Stimulated activated naive CD4-positive, alpha-beta T cell (primary cell): Measurements from ENCODE around the gene RAB20.
"Not testable (repeated sequence)": the region's sequence is repeated elsewhere in the genome, so short reads cannot be mapped to it uniquely, and the experiment has no call there.

Source experiments
- DNase-seq, 6 experiments: peaks; one replicate each; lab custom pipeline; 2025; lab: John Stamatoyannopoulos, UW

Gene RAB20

DNA sequence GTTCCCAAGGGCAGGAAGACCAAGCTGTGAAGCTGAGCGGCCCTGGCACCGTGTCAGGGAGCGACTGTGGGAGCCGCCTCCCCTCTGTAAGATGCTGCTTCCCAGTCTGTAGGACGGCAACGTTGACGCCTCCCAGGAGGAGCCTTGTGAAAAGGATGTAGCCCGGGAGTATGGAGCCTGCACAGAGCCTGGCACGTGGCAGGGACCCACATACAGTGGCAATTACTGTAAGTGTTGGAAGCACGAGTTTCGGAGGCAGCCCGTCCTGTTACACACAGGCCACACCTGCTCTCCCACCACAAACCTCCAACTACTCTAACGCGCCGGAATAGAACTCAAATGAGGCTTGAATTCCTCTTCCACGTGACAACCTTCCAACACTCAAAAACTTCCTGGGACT, 6.6 kb downstream of the RAB20 start:
- no peak for DNase-seq

DNA sequence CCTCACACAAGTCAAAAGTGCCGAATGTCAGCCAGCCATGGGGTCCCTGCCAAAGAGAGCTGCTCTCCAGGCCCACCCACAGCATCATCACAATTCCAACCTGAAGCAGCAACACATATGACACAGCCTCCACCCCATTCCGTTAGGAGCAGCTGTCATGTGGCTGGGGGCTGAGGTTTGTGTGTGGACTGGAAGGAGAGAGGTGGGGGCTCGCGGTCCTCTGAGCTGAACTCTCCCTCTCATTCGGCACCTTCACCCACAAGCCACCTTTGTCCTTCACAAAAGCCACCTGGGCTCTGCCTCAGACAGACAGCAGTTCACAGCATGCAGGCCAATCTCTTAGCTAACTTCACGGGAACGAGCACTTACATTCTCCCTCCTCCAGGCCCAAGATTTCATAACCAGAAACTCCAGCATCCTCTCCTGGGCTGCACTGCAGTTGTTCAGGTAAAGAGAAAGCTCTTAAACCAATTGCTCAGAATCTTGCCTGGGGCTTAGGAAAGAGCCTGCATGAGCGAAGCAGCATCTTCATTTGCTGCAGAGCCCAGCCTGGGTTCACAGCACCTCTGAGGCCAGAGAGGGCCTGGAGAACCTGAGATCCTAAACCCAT, 7.2 kb downstream of the RAB20 start:
- no peak for DNase-seq

DNA sequence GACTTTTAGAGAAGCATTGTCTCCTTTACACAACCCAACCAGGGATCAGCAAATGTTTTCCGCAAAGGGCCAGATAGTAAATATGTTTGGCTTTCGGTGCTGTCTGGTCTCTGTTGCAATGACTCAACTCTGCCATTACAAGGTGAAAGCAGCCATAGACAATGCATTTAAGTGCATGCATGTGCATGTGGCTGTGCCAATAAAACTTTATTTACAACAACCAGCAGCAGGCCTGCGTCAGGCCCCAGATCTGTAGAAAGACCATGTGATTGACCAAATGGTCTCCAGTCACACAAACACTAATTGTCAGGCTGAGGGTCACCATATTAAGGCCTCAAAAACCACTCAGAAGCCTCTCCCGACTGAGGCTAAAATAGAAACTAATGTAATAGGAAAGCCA, 8.1 kb downstream of the RAB20 start:
- DNase-seq: no peak

DNA sequence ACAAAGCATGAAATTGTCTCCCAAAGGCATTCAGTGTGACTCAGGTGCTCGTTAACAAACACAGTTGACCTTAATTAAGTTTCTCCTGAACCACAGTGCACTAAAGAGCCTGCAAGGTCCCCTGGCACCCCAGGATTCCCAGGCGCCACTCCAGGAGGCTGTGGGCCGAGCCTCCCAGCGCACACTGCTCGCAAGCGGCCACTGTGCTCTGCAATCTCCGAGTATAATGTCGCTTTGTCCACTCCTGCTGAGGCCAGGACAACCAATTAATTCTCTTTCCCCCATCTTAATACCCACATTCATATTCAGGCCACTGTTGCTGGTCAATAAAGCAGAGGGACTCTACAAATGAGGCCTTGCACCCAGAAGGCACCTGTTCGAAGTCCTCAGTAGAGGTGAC, 8.8 kb downstream of the RAB20 start:
- no peak for DNase-seq

DNA sequence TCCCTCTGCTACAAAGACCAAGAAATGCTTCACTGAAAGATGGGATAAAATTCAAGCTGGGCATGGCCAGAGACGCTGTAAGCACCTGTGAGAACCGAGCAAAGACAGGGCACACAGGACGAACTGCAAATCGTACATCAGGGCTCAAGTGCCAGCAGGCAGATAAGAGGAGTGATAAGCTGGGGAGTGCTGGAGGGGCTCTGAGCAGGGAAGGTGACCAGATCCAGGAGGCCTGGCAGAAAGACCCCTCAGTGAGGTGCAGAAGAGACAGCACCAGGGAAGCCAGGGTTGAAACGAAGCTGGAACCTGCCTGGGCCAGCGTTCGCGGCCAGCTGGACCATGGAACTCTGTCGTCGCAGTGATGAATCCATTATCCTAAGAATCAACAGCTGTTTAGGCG, 10.2 kb downstream of the RAB20 start:
- no peak for DNase-seq

DNA sequence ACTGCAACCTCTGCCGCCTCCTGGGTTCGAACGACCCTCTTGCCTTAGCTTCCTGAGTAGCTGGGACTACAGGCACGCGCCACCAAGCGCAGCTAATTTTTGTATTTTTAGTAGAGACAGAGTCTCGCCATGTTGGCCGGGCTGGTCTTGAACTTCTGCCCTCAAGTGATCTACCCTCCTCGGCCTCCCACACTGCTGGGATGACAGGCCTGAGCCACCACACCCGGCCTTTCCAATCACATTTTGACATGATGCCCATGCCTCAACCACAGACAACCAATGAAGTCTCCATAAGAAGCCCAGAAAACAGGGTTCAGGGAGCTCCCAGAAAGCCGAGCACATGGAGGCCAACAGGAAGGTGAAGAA, 11.7 kb downstream of the RAB20 start:
- no peak for DNase-seq

DNA sequence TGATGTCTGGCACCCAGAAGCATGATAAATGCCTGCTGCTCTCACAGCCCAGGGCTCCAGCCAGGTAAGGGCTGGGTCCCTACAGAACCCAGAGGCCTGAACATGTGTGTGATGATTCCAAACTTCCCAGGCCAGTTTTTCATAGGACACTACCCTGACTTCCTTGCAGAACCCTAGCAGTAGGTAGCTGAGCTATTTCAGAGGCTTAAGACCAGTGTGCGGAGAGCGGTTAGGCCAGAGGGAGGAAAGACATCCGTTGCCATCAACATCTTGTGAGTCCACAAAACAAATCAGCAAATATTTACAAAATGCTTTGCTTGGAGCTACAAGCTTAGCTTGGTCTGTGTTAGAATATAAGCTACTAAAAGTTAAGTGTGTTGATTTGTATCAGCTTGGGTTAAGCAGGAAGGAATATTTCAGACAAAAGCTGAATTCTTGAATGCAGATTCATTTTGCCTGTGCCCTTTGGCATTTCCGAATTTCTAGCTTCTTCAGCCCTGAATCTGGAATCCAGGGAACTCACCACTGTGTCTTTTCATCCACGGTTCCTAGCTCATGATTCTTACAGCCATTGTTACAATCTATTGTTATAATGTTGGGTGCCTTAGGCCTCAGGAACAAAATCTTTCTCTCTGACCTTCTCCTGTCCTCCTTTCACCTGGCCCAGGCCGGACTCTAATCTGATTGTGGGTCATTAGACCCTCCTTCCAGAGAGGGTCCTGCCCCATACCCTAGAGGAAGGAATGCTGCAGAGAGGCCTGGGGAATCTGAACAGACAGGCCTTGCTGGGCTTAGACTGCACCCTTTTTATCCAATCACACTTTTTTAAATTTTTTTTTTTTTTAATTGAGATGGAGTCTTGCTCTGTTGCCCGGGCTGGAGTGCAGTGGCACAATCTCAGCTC, 12.4 kb downstream of the RAB20 start:
- no peak for DNase-seq

DNA sequence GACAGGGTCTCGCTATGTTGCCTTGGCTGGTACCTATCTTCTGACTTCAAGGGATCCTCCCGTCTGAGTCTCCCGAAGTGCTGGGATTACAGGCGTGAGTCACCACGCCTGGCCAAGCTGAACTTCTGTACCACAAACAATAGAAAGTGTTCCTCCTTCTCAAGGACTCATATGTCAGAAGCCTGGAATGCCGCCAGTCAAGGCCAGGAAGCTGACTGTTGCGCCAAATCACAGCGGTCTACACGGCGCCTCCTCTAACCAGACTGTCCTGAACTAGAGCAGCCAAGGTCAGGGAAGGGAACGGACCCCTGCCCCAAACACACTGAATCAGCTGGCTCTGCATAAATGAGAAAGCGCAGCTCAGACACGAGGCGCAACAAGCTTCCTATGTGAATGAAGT, 14.6 kb downstream of the RAB20 start:
- DNase-seq: no peak

DNA sequence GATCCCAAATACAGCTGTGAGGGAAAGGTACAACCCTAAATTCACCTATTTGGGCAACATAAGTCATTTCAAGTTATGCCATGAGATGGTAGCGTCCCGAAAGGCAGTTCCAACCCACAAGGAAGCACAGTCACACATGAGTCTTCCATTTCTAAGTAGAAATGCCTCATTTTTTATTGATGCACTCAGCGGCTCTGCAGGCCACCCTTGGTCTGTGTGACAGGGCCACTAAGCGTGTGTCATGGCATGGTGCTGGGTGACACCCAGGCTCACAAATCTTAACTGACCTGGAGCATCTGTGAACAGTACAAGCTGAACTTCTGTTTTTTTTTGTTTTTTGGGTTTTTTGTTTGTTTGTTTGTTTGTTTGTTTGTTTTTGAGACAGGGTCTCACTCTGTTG, 15.1 kb downstream of the RAB20 start:
- DNase-seq: no peak

DNA sequence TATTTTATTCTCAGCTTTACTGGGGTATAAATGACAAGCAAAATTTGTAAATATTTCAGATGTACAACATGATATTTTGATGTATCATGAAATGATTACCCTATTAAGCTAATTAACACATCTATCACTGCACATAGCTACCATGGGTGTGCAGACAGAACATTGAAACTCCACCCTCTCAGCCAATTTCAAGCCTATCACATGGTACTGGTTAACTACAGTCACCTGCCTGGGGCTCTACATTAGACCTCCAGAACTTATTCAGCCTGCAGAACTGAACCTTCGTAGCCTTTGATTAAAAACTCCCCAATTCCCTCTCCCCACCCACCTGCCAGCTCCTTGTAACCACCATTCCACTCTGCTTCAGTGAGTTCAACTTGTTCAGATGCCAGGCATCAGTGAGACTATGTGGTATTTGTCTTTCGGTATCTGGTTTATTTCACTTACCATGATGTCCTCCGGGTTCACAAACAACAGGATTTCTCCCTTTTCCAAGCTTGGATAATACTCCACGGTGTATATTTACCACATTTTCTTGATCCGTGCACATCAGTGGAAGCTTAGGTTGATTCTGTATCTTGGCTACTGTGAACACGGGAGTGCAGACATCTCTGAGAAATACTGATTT, 19.2 kb downstream of the RAB20 start:
- DNase-seq: no peak

DNA sequence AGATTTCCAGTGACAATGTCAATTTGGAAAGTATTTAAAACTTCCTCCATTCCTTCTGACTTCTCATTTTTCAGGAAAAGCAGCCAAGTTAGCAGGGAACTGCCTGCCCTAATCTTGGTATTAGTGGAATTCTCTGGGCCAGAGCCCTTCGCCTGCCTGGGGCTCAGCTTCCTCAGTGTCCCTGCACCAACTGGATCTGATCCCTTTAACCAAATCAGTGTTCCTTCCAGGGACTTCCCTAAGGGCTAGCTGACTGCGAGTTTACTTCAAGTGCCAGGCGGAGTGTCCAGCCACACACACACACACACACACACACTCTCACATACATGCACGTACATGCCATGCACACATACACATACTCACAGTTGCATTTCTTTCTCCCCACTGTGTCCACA, 20.0 kb downstream of the RAB20 start:
- DNase-seq: no peak

DNA sequence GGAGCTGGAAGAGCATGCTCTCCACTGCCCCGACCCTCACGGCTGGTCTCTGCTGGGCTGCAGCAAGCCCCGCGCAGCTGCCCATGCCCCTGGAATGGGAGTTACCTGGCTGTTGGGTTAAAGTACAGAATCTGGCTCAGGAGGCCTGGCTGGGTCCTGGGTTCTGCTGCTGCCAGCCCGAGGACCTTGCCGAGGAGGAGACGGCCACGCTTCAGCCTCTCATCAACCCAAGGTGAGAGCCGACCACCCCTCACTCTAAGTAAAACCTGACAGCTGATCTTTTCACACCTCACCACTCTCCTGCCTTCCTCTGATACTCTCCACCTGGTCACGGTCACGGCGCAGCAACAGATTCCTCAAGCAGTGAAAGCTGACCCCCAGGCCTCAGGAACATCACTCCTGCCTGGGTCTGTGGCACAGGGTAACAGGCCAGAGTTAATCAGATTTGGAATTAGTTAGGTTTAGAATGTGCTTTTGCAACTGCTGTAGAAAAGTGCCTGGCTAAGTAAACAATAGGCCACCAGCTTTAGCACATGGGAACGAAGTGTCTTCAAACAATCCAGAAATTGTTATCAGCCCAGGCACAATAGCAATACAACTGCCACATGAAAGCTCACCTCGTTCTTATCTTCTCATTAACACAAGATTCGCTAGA, 20.5 kb downstream of the RAB20 start:
- no peak for DNase-seq

DNA sequence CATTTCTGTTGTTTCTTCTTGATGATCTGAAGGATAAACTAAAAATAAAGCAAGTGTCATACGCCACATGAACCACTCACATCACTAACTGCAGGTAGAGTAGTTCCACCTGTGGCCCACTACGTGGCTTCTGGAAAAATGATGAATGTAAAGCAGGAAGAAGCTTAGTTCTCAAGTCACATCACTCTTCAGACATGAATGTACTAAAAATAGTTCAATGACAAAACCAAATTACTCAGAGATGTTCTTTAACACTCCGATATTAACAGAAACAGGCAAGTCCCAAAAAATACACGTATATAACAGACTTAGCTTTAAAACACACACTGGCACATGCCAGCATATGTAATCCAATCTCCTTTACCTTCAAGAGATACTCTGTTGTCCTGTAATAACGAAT, 21.6 kb downstream of the RAB20 start:
- DNase-seq: no peak

DNA sequence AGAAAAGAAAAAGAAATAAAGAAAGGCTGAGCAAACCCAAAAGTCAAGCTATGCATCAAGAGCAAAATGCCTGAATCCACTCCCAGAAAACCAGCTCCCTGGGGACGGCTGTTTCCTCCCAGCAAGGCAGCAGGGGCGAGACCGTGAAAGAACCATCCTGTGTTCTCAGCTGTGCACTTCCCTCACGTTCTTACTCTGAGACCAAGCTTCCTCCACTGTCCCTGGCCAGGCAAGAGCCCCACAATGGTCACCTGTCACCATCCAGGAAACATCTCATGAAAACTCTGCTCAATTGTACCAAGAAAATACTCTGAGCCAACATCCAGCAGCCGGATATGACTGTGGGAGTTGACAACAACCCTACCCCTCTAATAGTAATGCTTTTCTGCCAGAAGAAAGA, 22.9 kb downstream of the RAB20 start:
- no peak for DNase-seq

DNA sequence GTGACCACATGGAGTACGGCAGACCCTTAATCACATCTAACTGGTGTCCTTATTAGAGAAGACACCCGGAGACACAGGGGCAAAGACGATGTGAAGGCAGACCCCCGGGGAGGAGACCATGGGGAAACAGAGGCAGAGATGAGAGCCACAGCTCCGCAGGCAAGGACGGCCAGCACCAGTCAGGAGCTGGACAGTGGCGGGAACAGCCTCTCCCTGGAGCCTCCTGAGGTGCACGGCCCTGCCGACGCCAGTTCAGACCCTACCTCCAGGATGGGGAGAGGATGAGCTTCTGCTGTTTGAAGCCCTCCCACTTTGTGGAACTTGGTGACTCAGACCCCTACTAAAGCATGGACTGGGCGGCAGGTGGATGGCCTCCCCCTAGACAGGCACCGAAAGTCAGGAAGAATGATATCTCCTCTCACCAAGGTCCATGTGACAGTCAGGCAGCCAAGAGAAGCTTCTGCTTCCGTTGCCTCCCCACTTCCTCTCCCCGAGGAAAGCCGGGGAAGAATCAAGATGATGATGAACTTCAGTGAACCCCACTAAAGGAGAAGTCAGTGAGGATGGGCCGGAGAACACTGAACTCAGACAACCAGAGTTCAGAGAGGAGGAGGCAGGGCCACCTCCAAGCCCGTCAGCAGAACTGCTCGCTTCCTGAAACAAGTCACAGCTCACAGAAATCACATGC, 25.4 kb downstream of the RAB20 start:
- no peak for DNase-seq

DNA sequence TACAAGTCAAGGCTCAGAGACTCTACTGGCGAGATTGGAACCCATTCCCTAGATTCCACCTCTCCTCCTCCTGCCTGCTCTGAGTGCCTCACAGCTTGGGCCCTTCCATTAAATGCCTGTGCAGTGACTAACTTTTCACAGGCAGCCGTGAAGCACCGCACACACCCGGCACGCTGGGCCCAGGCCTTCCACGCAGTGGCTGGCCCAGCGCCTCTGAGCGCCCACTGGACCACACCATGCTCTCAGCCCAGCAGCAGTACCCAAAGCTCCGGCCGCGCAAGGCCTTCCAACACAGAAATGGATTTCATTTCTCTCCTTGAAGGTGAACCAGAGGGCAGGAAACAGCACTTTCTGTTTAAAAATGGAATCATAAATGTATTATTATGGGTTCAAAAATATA, 26.0 kb downstream of the RAB20 start:
- no peak for DNase-seq

DNA sequence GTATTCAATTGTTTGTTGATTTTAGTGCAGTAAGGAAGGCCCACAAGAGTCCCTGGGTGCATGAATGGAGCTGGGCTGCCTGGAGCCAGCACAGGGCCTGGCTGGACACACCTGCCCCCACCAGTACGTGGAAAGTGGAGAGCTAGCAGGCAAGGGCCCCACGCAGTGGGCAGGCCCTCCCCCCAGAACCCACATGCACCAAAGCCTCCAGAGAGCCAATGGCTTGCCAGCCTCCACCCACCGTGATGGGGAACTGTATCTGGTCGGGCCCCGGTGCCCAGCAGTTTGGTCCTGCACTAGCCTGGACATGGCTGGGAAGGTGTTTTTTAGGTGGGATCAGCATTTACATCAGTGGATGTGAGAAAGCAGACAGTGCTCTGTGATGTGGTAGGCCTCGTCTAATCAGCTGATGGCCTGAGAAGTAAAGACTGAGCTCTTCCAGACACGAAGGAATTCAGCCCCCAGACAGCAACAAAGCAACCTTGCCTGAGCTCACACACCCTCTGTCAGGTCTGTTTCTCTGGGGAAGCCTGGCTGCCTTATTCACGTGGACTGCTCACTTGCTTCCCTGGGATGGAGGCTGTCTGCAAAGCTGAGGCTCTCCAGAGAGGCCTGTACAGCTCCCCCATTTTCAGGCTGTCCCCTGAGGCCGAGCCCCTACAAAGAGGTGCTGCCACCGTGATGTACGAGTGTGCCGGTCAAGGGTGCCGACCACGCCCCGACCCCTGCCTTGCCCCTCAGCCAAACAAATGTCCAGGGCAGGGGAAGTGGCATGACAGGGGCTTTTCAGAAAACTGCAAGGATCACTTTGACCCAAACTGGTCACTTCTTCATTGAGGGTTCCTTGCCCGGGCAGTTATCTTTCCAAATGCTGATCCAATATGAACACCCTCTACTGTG, 27.5 kb downstream of the RAB20 start:
- no peak for DNase-seq

DNA sequence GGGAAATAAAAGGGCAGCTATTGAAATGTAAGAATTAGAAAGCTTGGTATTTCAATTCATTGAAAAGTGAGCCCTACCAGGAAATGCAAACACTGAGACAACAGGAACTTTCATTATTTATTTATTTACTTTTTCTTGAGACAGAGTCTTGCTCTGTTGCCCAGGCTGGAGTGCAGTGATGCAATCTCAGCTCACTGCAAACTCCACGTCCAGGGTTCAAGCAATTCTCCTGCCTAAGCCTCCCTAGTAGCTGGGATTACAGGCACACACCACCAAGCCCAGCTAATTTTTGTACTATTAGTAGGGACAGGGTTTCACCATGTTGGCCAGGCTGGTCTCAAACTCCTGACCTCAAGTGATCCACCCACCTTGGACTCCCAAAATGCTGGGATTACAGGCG, 29.3 kb downstream of the RAB20 start:
- not testable (repeated sequence) for DNase-seq

DNA sequence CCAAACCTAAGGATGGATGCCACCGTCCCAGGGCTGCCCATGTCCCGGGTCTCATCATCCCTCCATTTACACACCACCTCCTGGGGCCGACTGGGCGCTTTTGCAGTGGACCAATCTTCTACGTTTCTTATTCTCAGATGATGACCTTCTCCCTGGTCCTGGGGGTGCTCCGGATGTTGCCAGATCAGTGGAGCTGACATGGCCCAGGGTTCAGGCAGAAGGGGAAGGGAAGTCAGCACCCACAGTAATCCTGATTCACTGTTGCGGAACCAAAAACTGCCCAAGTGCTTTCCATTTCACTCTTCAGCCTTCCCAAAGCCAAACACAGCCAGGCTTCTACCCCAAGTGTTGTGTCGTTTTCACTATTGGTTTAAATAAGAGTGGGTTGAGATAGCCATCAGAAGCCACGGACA, 29.8 kb downstream of the RAB20 start:
- no peak for DNase-seq

DNA sequence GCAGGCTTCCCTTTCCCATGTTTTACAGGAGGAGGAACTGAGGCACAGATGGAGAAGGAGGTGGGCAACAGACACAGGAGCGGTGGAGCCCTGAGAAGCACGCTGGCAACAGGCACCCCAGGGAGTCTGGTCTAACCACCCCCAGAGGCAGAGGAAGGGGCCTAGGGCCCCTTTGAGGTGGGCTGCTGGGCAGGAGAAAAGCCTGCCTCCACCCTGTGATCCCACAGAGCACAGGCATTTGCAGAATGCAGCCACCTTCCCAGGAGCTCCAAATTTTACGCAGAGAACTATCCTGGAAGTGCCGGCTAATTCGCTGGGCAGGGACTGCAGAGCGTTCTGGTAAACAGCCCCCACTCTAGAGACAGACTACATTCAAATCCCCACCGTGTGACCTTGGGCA, 30.4 kb downstream of the RAB20 start:
- DNase-seq: no peak
